GM21526 (cell line): Measurements from ENCODE around the gene CARD10.
"Not testable (repeated sequence)": the region's sequence is repeated elsewhere in the genome, so short reads cannot be mapped to it uniquely, and the experiment has no call there.

Experiments
- ATAC-seq: cut with Tn5 transposase; IDR thresholded peaks from one replicate; pipeline ENCODE4 v1.9.1; 2021; ENCODE audit warnings: moderate library complexity; ENCODE audit not compliant: unreplicated experiment, low FRiP score

CARD10 gene

GRCh38 chr22:37527081-37527752, 8.0 kb upstream of the CARD10 start:
- ATAC-seq: not testable (repeated sequence)

DNA sequence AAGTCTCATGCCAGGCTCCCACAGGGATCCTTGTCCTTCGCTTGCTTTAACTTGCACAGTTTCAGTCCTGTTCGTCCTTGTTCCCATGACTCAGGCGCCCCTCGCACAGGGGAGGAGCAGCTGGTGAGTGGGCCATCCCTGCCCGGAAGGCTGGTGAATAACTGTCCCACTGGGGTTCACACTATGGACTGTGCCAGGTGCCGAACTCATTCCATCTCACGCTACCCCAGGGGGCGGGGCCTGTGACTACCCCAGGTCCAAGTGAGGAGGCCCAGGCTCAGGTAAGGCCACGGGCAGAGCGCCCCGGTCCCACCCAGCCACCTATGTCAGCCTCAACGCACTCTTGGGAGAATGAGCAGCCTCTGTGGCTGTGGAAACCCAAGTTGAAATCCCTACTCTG, 7.2 kb upstream of the CARD10 start:
- ATAC-seq: no peak

DNA sequence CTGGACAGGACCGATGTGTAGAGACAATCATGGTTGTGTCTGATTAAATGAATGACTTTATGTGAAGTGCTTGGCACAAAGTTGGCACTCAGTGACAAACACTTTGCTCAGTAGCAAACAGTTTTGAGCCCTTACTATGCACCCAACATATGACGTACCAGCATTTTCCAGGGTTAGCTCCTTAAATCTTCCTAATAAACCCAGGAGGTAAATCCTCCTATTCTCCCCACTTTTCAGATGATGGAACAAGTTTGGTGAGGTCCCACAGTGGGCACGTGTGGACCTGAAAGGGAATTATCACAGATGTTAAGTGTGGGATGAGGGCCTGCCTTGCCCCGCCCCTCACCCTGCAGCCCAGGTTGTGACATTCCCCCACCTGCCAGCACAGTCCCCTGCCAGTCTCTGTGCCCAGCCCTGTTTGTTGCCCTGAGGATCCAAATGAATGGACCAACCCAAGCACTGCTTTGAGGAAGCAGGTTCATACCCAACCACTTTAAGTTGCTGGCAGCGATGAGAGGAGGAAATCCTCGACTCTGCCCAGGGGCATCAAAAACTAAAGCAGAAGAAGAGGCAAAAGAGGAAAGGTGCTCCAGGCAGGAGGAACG, 6.6 kb upstream of the CARD10 start:
- ATAC-seq: no peak

- no peak for ATAC-seq
These were observed 6.0 kb upstream of the CARD10 start for GRCh38 chr22:37525073-37525745.

DNA sequence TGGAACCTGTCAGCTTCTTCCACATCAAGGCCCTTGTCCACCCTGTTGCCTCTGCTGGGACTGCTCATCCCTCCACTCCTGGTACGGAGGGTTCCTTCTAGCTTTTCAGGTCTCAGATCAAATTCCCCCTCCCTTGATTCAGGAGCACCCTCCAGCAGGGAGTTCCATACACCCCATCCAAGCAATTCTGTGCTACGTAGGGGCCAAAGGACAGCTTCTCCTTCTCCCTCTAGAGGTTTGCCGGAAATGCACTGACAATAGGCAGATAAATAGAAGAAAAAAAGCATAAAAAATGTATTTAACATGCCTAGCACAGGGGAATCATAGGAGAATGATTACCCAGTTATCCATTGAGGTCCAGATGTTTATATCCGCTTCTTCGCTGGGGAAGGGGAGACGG, 3.3 kb upstream of the CARD10 start:
- ATAC-seq: no peak

DNA sequence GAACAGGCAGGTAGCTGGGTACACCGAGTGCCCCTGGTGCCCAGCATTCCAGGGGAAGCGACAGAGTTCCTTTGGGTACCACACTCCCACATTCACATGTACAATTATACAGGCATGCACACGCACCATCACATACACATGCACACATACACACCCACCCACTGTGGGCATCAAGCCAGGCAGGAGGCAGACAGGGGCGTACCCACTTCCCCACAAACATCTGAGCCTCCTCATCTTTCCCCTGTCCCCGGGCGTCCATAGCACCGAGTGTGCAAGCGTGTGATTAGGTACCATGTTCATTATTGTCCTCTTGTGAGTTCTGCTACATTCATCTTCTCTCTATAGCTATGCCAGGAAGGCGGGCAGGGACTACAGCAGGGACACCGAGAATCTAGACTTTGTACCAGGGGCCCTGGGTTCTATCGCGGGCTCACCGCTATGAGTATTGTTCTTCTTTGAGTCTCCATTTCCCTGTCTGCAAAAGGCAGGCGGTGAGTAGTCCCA, 2.1 kb upstream of the CARD10 start:
- no peak for ATAC-seq

GRCh38 chr22:37520776-37521191, 1.6 kb upstream of the CARD10 start:
- ATAC-seq: no peak

DNA sequence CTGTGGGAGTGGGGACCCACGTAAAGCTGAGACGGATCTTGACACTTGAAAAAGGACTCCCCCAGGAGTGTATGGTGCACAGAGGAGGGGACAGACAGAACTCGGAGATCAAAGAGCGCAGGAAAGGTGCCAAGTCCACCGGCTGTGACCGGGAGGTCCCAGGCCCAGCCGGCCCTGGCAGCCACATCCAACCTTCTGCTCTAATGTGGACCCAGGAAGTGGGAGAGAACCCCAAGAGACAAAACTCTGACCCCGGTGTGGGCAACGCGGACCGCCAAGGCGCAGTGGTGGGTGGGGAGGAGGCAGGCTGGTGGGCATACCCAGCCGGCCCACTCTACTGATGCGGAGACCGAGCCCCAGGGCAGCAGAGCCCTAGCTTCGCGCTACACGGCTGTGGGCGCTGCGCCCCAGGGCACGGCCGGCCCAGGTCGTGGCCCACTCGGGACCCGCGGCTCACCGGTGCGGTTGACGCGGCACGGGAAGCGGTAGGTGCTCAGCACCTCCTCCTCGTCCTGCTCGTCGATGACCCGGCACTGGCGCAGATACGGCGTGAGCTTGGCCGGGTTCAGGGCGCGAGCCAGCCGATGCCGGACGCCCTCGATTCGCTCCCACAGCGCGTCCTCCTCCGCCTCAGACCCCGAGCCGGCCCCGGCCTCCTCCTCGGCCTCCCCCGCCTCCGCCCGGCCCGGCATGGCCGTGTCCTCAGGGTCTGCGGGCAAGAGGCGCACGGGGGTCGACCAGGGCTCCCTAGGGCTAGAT, 527 bp downstream of the CARD10 start:
- no peak for ATAC-seq

DNA sequence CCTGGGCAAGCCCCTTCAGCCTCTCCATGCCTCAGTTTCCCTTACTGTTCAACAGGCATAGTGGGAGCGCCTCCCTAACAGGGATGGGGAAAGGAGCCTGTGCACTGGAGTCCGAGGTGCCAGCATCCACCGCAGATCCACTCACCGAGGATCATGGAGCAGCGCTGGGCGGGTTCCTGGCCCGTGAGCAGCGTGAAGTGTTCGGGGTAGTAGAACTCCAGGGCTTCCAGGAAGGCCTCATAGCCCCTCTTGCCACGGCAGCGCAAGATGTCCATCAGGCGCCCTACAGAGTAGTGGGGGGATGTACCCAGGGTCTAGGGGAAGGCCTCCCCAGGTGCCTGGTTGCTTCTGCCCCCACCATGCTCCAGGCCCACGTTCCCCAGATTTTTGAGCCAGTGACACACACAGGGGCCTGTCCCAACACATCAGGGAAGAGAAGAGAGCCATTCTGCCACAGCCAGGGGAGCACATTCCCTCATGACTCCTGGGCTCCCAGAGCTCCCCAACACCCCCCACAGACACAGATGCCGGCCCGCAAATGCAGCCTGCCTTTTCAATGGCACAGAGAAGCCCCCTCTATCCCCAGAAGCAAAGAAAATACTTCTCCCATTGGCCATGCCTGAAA, 1.3 kb downstream of the CARD10 start:
- no peak for ATAC-seq

DNA sequence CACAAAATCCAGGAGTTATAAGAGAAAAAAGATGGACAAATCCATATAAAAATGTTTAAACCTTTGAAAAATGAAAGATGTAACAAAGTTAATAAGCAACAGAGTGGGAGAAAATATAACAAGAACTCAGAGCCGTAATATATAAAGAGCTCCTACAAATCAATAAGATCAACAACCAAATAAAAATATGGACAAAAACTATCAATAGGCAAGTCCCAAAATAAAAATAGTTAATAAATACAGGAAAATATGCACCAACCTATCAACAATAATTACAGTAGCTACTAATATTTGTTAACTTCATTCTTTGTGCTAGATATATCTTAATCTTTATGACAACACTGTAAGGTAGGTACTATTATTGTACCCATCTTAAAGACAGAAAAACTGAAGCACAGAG, 2.8 kb downstream of the CARD10 start:
- ATAC-seq: no peak

DNA sequence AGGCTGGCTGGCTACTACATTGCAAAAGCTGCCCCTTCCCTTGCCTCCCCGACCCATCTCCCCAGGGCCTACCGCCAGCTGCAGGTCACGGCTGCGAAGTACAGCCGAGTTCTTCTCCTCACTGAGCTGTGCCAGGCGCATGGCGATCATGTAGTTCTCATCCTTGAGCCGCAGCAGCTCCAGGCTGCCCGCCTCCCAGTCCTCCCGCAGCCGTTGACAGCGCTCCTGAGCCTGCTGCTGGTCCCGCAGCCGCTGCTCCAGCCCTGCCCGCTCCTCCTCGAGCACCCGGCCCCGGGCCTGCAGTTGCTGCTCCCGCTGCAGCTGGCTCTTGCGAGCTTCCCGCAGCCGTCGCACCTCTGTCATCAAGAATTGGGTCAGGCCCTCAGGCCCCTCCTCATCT, 3.3 kb downstream of the CARD10 start:
- no peak for ATAC-seq

- no peak for ATAC-seq
These were observed 4.6 kb downstream of the CARD10 start for GRCh38 chr22:37514526-37515051.

DNA sequence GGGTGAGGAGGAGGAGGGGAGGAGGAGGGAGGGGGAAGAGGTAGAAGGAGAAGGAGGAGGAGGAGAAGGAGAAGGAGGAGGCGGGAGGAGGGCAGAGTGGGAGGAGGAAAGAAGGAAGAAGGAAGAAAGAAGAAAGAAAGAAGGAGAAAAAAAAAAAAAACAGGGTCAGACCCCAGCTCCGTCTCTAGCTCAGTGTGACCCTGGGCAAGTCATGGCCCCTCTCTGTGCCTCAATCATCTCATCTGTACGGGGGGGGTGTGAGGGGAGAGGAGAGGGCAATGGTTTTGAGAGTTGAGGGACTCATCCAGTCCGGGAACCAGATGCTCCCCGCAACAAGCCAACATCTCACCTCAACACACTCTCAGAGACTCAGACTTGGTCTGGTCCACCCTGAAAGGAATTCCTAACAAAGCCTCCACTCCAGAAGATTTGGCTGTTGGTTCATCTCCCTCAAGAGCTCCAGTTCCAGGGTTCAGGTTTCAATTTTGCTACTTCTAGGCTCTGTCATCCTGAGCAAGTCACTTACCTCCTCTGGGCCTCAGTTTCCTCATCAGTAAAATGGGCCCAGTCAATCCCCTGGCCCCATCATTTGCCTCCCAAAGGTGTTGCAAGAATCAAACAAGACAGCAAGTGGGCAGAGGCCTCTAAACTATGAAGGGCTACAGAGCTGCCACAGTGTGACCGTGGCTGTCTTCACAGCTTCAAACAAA, 7.7 kb downstream of the CARD10 start:
- no peak for ATAC-seq

GRCh38 chr22:37510091-37510490, 9.1 kb downstream of the CARD10 start:
- ATAC-seq: no peak

DNA sequence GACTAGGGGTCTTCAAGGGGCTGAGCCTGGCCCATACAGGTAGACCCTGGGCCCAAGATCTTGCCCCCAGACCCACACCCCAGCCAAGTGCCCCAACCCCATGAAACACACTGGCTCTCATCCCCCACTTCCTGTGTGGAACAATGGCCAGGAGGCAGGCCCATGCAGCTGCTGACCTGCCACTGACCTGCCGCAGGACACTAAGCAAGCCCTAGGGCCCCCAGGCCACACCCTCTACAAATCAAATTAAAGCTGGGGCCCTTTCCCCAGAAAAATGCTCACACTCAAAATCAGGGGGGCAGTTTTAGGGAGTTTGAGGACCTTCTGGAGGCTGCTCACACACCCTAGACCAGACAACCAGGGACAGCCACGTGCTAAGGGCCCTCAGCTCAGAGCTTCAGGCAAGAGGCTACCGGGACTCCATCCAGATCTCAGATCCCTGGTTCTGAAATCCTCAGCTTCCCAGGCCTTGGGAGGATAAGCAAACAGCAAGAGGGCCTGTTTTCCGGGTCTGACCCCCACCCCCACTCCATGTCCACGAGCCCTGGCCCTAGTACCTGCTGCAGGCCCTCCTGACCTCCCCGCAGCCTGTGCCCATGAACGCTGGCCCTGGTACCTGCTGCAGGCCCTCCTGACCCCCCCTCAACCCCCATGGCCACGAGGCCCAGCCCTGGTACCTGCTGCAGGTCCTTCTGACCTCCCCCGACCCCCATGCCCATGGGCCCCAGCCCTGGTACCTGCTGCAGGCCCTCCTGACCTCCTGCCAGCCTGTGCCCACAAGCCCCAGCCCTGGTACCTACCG, 10.0 kb downstream of the CARD10 start:
- no peak for ATAC-seq

- ATAC-seq: no peak
These were observed 10.7 kb downstream of the CARD10 start for GRCh38 chr22:37508431-37508992.

DNA sequence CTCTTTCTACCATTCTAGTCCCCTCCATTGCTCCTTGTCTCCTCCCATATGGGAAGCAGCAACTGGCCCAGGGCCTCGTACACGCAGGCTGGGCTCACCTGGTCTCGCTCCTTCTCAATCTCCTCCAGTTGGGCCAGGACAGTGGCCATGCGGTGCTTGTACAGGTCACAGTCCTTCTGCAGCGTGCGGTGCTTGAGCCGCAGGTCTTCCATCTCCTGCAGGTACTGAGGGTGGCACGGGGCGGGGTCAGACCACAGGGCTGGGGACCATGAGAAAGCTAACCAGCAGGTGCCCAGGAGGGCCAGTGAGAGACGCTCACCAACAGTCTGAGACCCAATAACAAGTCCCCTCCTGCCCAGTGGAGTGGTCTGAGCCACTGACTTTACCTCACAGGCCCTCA, 11.5 kb downstream of the CARD10 start:
- ATAC-seq: no peak

- no peak for ATAC-seq
These were observed 13.2 kb downstream of the CARD10 start for GRCh38 chr22:37505989-37506388.

GRCh38 chr22:37505565-37505964, 13.7 kb downstream of the CARD10 start:
- no peak for ATAC-seq
